Measurements from ENCODE around the gene PSG6.
"Not testable (repeated sequence)": the region's sequence is repeated elsewhere in the genome, so short reads cannot be mapped to it uniquely, and the experiment has no call there.

PSG6 gene

DNA sequence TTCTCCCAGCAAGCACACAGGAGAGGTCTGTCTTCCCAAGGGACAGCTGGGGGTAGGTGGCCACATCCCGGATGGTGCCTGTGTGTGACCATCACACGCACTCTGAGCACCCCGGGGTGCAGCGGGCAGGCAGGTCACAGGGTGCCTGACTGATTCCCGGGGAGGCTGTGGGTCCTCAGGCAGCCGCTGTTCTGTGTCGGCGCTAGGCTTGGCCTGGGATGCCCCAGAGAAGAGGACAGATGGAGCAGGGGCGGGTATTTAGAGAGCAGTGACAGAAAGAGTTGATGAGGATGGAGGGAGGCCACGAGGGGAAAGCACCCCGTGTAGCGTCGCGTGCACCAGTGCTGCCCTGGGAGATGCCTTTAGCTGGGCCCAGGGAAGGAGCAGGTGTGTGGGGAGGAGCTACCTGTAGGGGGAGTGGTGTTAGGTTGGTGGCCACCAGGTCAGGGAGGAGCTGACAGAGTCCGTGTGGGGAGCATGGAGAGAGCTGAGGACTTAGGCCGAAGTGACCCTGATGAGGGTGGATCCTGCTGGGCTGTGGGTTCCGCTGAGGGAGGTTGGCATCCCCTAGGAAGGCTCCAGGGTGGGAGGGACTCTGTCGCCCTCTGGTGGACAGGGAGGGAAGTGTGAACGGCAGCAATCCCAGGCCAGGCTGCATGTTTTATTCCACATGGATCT lies 60.7 kb downstream of the PSG6 start:
- H3K27ac ChIP-seq (ENCODE audit: low read depth, low read length); H3K36me3 ChIP-seq (ENCODE audit: low read length); H3K79me2 ChIP-seq (ENCODE audit: insufficient read depth, low read length); H3K4me2 ChIP-seq (ENCODE audit: low read depth, low read length, poor library complexity, severe bottlenecking); H3F3A ChIP-seq (ENCODE audit: insufficient read depth); H3K9me2 ChIP-seq (replicated peaks; ENCODE audit: insufficient read depth, low read length); H2AFZ ChIP-seq (ENCODE audit: low read depth, low read length, severe bottlenecking); H4K20me1 ChIP-seq (ENCODE audit: low read depth, low read length); H3K9me3 ChIP-seq (ENCODE audit: insufficient read depth, low read length); H3K4me3 ChIP-seq (ENCODE audit: insufficient read depth, low read length, poor library complexity, severe bottlenecking); H3K27me3 ChIP-seq (ENCODE audit: low read length); H3K9ac ChIP-seq (ENCODE audit: low read length): not testable (repeated sequence)
- TF ChIP-seq CTCF (IDR thresholded peaks at IDR 0.05; ENCODE audit: insufficient read depth, low read length, poor library complexity, severe bottlenecking) = peak; percentile 60

- not testable (repeated sequence) for H4K20me1 ChIP-seq (ENCODE audit: low read depth, low read length); H3K4me3 ChIP-seq (ENCODE audit: insufficient read depth, low read length, poor library complexity, severe bottlenecking); H3K36me3 ChIP-seq (ENCODE audit: low read length); H2AFZ ChIP-seq (ENCODE audit: low read depth, low read length, severe bottlenecking); H3K27ac ChIP-seq (ENCODE audit: low read depth, low read length); H3K4me2 ChIP-seq (ENCODE audit: low read depth, low read length, poor library complexity, severe bottlenecking); H3K27me3 ChIP-seq (ENCODE audit: low read length); H3F3A ChIP-seq (ENCODE audit: insufficient read depth); H3K9me2 ChIP-seq (replicated peaks; ENCODE audit: insufficient read depth, low read length); H3K9me3 ChIP-seq (ENCODE audit: insufficient read depth, low read length); H3K79me2 ChIP-seq (ENCODE audit: insufficient read depth, low read length); H3K9ac ChIP-seq (ENCODE audit: low read length)
Measured at GRCh38 chr19:42854745-42855144, 62.9 kb downstream of the PSG6 start.

- not testable (repeated sequence) for H2AFZ ChIP-seq (ENCODE audit: low read depth, low read length, severe bottlenecking); H4K20me1 ChIP-seq (ENCODE audit: low read depth, low read length); H3K36me3 ChIP-seq (ENCODE audit: low read length); H3K4me2 ChIP-seq (ENCODE audit: low read depth, low read length, poor library complexity, severe bottlenecking); H3F3A ChIP-seq (ENCODE audit: insufficient read depth); H3K27me3 ChIP-seq (ENCODE audit: low read length); H3K27ac ChIP-seq (ENCODE audit: low read depth, low read length); H3K9ac ChIP-seq (ENCODE audit: low read length); H3K9me3 ChIP-seq (ENCODE audit: insufficient read depth, low read length); H3K4me3 ChIP-seq (ENCODE audit: insufficient read depth, low read length, poor library complexity, severe bottlenecking); H3K9me2 ChIP-seq (replicated peaks; ENCODE audit: insufficient read depth, low read length); H3K79me2 ChIP-seq (ENCODE audit: insufficient read depth, low read length)
Measured at GRCh38 chr19:42853231-42853630, 64.5 kb downstream of the PSG6 start.

- H3K4me2 ChIP-seq (ENCODE audit: low read depth, low read length, poor library complexity, severe bottlenecking); H3K9me3 ChIP-seq (ENCODE audit: insufficient read depth, low read length); H3K27ac ChIP-seq (ENCODE audit: low read depth, low read length); H4K20me1 ChIP-seq (ENCODE audit: low read depth, low read length); H3K4me3 ChIP-seq (ENCODE audit: insufficient read depth, low read length, poor library complexity, severe bottlenecking); H3K79me2 ChIP-seq (ENCODE audit: insufficient read depth, low read length); H3K36me3 ChIP-seq (ENCODE audit: low read length); H2AFZ ChIP-seq (ENCODE audit: low read depth, low read length, severe bottlenecking); H3F3A ChIP-seq (ENCODE audit: insufficient read depth); H3K27me3 ChIP-seq (ENCODE audit: low read length); H3K9ac ChIP-seq (ENCODE audit: low read length); H3K9me2 ChIP-seq (replicated peaks; ENCODE audit: insufficient read depth, low read length): not testable (repeated sequence)
Measured at GRCh38 chr19:42852821-42853220, 64.9 kb downstream of the PSG6 start.

All from SU-DHL-6 (cell line).